Fibroblast of skin of left quadriceps (primary cell): ENCODE measurements around the gene NR1I2.

Experiments used
- DNase-seq, 2 experiments: peaks; one replicate each; pipeline ENCODE4 v3.0.0-alpha.2; 2013; ENCODE audit warnings: low read depth in 2 of 2

The NR1I2 gene

GRCh38 chr3:119779731-119780383 is 2.0 kb upstream of the NR1I2 start:
- no peak for DNase-seq

DNA sequence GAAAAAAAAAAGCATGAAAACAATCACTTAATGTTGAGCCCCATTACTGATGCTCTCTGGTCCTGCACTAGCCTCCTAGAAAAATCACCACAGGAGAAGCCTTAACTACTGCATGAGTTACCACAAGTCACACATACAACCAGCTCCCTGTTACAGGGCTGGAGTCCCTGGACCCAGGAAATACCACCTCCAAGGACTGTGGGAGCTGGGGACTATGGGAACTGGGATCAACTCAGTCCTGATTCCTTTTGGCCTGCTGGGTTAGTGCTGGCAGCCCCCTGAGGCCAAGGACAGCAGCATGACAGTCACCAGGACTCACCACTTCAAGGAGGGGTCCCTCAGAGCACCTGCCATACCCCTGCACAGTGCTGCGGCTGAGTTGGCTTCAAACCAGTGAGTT is 559 bp downstream of the NR1I2 start:
- no peak for DNase-seq

DNA sequence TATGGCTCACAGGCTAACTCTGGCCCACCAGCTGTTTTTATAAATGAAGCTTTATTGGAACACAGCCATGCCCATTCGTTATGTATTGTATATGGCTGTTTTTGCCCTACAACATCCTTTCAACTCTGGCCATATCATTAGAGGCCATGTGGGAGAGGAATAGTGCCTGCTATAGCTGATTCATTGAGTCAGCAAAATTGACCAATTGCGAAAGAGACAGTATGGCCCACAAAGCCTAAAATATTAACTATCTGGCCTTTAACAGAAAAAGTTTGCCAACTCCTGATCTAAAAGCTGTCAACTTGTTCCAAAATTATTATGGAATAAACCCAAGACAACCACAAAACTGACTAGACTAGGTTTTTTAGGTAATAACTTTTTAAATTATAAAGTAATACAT is 1.4 kb downstream of the NR1I2 start:
- no peak for DNase-seq

DNA sequence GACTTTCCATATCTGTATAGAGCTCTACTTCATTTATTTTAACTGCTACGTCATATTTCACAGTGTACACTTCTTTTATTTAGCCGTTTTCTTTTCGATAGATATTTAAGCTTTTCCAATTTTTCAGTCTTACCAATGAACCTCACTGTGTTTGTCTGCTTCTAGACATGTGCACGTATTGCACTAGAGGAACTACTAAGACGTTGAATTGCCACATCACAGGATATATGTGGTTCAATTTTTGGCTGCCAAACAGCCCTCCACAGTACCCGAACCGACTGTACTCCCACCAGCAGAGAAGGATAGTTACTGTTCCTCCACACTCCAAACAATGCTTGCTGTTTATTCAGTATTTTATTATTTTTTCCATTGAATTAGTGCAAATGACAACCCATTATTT is 2.0 kb downstream of the NR1I2 start:
- DNase-seq, result no peak

- DNase-seq, result no peak
These were observed 4.5 kb downstream of the NR1I2 start for GRCh38 chr3:119786409-119786808.

GRCh38 chr3:119790369-119790768 is 8.5 kb downstream of the NR1I2 start:
- no peak for DNase-seq

DNA sequence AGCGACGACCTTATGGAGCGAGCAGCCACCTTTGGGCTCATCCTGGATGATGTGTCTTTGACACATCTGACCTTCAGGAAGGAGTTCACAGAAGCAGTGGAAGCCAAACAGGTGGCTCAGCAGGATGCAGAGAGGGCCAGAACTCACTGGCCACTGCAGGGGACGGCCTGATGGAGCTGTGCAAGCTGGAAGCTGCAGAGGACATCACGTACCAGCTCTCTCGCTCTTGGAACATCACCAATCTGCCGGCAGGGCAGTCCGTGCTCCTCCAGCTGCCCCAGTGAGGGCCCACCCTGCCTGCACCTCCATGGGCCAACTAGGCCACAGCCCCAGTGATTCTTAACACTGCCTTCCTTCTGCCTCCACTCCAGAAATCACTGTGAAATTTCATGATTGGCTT is 10.4 kb downstream of the NR1I2 start:
- DNase-seq, result no peak

DNA sequence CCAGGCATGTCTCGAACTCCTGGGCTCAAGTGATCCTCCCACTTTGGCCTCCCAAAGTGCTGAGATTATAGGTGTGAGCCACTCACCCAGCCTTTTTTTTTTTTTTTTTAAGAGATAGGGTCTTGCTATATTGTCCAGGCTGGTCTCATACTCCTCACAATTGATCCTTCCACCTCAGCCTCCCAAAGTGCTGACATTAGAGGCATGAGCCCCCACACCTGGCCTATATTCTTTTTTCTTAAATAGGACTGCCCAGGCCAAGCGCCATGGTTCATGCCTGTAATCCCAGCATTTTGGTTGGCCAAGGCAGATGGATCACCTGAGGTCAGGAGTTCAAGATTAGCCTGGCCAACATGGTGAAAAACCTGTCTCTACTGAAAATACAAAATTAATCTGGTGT is 12.5 kb downstream of the NR1I2 start:
- DNase-seq, result no peak

GRCh38 chr3:119794971-119795612 is 13.2 kb downstream of the NR1I2 start:
- no peak for DNase-seq

- no peak for DNase-seq
These were observed 13.9 kb downstream of the NR1I2 start for GRCh38 chr3:119795849-119796248.

GRCh38 chr3:119796368-119796767 is 14.5 kb downstream of the NR1I2 start:
- DNase-seq, result no peak

- no peak for DNase-seq
These were observed 14.9 kb downstream of the NR1I2 start for GRCh38 chr3:119796785-119797184.

GRCh38 chr3:119800844-119801243 is 18.9 kb downstream of the NR1I2 start:
- DNase-seq, result no peak

DNA sequence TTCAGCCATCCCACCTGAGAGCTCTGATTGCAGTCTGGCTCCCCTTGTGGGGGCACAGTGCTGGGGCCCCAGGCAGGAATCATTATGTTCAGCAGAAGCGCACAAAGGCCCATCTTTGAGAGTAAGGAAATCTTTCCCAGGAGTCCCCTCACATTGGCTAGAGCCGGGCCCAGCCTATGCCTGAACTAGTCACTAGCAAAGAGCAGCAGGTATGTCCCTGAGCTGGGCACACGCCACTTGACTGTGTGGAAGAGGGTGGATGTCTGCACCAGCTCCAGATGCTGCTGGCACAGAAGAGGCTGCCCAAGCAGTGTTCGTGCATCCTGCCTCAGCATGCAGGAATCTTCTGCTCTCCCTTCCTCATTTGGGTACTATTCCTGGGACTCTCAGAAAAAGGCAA is 26.3 kb downstream of the NR1I2 start:
- DNase-seq, result no peak

GRCh38 chr3:119808843-119809242 is 26.9 kb downstream of the NR1I2 start:
- no peak for DNase-seq

- DNase-seq, result no peak
These were observed 27.5 kb downstream of the NR1I2 start for GRCh38 chr3:119809249-119810017.

DNA sequence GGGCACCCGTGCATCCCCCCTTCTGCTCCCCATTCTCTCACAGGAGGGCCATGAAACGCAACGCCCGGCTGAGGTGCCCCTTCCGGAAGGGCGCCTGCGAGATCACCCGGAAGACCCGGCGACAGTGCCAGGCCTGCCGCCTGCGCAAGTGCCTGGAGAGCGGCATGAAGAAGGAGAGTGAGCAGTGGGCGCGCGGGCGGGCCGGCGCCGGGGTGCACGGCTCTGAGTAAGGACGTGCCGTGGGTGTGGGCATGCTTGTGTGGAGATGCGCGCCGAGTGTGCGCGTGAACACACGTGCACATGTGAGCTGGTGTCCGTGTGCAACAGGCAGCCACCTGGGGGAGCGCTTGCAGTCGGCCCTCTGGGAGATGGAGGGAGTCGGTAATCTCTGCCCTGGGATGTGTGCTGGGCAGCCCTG is 28.1 kb downstream of the NR1I2 start:
- DNase-seq, result peak in 1 of 2 experiments; percentile 4

- no peak for DNase-seq
These were observed 30.7 kb downstream of the NR1I2 start for GRCh38 chr3:119812491-119813058.

DNA sequence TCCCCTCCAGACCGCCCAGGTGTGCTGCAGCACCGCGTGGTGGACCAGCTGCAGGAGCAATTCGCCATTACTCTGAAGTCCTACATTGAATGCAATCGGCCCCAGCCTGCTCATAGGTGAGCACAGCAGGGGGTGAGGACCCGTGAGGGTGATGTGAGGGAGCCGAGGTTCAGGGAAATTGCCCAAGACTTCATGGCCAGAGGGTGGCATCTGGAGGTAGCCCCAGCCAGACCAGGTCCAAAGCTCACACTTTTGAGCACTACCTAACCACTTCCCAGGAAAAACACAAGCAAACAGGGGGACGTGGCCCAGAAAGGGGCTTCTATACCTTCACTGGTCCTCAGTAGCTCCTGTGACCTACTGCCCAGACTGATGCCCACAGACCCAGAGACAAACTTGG is 33.8 kb downstream of the NR1I2 start:
- DNase-seq, result no peak

DNA sequence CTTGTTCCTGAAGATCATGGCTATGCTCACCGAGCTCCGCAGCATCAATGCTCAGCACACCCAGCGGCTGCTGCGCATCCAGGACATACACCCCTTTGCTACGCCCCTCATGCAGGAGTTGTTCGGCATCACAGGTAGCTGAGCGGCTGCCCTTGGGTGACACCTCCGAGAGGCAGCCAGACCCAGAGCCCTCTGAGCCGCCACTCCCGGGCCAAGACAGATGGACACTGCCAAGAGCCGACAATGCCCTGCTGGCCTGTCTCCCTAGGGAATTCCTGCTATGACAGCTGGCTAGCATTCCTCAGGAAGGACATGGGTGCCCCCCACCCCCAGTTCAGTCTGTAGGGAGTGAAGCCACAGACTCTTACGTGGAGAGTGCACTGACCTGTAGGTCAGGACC is 35.2 kb downstream of the NR1I2 start:
- DNase-seq, result no peak

DNA sequence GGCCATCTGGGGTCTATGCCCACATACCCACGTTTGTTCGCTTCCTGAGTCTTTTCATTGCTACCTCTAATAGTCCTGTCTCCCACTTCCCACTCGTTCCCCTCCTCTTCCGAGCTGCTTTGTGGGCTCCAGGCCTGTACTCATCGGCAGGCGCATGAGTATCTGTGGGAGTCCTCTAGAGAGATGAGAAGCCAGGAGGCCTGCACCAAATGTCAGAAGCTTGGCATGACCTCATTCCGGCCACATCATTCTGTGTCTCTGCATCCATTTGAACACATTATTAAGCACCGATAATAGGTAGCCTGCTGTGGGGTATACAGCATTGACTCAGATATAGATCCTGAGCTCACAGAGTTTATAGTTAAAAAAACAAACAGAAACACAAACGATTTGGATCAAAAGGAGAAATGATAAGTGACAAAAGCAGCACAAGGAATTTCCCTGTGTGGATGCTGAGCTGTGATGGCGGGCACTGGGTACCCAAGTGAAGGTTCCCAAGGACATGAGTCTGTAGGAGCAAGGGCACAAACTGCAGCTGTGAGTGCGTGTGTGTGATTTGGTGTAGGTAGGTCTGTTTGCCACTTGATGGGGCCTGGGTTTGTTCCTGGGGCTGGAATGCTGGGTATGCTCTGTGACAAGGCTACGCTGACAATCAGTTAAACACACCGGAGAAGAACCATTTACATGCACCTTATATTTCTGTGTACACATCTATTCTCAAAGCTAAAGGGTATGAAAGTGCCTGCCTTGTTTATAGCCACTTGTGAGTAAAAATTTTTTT is 35.9 kb downstream of the NR1I2 start:
- DNase-seq, result no peak

DNA sequence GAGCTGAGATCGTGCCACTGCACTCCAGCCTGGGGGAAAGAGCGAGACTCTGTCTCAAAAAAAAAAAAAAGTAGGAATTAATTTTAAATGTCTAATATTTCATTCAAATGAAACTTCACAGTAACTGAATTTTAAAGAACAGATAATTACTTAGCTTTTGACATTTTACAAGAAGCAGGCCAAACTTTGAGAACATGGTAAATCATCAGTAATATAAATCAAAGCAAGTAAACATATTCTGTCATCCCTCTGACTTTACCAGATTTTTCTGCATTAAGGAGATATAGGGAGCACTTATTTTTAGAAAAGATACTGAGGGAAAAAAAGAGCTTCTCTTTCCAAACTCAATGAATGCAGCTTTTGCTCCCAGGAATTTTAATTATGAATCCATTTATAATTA is 37.0 kb downstream of the NR1I2 start:
- DNase-seq, result no peak
